Fibroblast of the conjunctiva (primary cell): Measurements from ENCODE around the gene MAG.

Experiments used
- DNase-seq: peaks from one replicate; pipeline ENCODE4 v3.0.0-alpha.2; 2010; ENCODE audit warnings: low read depth

Gene MAG

DNA sequence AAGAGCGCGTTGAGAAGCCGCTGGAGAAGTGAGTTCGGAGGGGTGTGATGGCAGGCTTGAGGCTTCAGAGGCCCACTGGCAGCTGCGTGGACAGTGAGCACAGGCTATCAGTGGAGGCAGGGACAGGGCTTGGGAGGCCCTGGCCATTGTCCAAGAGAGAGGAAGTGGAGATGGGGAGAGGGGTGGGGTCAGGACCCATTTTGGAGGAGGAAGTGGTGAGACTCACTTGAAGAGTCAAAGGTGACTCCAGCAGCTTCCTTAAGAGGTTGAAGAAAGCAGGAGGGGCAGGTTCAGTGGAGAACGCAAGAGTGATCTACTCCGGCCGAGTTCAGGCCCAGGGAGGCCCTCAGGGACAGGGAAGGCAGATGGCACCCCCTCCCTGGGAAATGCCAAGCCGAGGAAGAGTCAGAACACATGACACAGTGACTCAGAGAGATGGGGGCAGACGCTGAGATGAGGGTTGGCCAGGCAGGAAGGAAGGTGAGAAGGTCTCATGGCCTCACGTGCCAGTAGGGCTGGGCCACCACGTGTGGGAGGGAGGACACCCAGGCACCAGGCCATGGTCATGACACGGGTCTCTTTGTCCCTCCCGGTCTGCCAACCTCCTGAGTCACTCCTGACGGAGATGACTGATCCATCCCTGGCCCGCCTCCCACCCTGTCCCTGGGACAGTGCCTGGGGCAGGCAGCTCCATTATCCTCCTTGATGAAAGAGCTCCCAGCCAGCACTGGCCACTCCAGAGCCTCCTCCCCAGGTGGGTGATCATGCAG, 26.9 kb downstream of the MAG start:
- peak; percentile 13 for DNase-seq

DNA sequence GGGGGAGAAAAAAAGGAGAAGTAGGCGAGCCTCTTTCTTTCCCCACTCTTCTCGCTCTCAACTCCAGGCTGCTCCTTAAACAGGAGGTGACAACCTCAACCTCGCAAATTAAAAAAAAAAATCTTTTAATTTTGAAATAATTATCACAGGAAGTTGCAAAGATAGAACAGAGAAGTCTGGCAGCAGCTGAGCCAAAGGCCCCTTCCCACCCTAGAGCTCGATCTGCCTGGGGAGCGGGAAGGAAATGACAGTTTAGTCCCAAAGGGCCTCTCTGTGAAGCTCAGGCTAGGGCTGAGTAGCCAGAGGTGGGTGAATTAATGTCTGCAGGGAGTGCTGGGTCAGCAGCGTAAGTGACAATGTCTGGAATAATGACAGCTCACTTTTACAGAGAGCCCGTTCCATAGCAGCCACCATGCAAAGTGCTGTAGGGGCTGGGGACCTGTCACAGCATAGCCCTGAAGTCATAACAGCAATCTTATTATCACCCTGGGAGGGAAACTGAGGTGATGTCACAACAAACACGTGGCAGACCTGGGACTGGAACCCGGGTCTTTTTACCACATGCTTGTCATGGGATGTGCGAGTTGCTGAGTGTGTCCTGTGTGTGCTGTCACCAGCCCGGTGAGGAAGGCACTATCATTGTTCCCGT, 28.2 kb downstream of the MAG start:
- DNase-seq = no peak

DNA sequence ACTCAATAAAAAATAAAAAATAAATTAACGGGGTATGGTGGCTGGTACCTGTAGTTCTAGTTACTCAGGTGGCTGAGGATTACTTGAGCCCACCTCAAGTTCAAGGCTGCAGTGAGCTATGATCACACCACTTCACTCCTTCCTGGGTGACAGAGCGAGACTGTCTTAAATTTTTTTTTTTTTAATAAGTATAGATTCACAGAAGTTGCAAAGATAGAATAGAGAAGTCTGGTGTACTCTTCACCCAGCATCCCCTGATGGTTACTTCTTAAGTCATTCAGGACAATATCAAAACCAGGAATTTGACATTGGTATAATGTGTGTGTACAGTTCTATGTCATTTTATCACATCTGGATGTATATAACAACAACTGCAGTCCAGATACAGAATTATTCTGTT, 29.3 kb downstream of the MAG start:
- DNase-seq = no peak

DNA sequence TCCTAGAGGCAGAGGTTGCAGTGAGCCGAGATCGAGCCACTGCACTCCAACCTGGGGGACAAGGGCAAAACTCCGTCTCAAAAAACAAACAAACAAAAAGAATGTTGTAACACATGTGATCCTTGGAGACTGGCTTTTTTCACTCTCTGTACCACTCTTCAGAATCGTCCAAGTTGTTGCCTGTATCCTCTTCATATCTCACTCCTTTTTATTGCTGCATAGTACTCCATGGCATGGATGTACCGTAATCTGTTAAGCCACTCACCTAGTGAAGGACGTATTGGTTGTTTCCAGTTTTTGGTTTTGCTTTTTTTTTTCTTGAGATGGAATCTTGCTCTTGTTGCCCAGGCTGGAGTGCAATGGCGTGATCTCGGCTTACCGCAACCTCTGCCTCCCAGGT, 30.1 kb downstream of the MAG start:
- DNase-seq = no peak

DNA sequence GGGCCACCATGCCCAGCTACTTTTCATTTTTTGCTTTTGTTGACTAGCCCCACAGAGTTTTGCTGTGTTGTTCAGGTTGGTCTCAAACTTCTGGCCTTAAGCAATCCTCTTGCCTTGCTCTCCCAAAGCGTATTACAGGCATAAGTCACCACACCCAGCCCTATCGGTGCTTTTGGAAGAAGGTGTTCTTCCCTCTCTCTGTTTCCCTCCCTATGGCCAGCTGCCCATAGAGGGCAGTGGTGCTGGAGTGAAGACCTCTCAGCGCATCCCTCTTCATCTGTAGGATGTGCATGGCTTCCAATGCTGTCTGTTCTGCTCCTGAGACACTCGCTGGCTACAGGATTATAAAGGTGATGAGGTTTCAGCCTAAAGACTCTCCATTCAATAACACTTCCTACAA, 35.7 kb downstream of the MAG start:
- DNase-seq = no peak

DNA sequence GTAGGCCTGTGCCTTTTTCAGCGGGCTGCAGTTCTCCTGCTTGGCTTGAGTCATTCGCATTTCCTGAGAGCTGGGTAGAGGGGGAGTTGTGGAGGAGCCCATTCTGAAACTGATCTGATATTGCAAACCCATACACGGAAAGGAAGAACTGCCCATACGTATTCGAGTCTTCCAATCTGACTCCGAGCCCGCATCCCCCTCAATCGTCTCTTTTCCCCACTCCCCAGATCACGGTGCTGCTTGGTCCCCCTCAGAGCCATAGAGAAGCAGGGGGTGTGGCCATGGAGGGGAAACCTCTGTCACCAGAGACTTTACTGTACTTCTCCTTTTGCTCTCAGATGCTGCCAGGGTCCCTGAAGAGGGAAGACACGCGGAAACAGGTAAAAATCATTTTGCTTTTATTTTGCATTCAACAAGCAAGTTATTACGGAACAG, 36.9 kb downstream of the MAG start, which contains the start of gene CD22:
Gene CD22 (plus strand): TSS at position 337 of the 435 bp plus-strand sequence. CDS start 2,854 bp downstream, outside the sequence.
- no peak for DNase-seq

DNA sequence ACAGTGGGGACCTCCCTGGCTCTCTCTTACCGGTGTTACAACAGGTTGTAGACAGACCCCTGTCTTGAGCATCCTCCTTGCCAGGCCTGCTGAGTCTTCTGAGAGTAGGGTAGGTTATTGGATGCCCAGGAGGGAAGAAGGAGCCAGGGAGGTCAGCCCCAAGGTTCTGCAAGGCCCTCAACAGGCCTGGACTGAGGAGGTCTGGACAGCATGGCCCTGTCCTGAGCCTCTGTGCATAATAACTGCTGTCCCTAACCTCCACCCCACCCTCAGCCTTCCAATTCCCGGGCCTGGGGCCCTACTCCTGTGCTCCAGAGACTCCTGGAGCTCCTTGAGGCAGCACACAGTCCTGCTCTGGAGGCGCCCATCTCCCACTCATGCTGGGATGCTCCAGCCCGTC, 37.4 kb downstream of the MAG start:
- DNase-seq = no peak

DNA sequence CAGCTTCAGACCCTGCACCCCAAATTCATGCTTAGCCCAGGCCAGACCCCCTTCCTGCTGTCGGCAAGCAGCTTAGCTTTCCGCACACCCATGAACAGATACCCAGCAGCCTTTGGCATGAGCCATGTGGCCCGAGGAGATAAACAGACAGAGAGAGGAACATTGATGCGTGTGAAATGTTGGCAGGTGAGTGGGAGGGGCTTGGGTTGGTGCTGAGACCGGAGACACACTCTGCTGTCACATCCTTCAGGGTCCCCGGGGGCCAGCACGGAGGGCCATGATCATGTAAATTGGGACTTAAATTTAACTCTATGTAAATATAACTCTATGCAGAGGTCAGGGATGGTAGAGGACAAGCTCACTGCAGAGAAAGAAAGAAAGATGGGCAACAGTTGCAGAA, 38.5 kb downstream of the MAG start:
- no peak for DNase-seq

DNA sequence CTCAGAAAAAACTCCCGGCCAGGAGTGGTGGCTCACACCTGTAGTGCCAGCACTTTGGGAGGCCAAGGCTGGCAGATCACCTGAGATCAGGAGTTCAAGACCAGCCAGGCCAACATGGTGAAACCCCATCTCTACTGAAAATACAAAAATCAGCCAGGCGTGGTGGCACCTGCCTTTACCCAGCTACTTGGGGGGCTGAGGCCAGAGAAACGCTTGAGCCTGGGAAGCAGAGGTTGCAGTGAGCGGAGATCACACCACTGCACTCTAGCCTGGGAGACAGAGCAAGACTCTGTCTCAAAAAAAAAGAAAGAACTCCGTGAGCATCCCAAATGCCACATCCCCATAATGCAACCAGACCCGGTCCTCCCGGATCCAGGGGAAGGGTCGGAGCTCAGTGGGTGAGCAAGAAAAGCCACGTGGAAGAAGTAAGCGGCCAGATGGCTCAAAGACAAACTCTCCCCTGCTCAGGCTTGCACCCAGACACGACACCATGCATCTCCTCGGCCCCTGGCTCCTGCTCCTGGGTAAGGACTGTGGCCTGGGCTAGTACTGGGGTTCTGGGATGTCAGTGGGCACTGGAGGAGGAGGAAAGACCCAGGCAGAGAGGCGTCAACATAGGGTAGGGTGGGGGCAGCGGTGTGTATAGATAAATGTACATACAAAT, 39.7 kb downstream of the MAG start:
- DNase-seq = no peak

DNA sequence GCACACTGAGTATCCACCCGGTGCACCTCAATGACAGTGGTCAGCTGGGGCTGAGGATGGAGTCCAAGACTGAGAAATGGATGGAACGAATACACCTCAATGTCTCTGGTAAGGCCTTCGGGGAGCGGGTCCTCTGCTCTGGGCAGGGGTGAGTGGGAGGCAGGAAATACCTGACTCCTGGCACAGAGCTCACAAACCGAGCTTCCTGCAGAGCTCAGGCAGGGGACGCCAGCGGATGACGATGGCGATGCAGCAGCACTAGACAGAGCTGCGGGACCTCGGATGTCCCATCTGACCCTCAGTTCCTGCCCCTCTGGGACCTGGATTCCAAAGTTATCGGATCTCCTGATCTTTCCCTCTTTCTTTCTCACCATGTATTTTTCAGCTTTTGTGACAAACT, 40.9 kb downstream of the MAG start:
- DNase-seq = no peak

DNA sequence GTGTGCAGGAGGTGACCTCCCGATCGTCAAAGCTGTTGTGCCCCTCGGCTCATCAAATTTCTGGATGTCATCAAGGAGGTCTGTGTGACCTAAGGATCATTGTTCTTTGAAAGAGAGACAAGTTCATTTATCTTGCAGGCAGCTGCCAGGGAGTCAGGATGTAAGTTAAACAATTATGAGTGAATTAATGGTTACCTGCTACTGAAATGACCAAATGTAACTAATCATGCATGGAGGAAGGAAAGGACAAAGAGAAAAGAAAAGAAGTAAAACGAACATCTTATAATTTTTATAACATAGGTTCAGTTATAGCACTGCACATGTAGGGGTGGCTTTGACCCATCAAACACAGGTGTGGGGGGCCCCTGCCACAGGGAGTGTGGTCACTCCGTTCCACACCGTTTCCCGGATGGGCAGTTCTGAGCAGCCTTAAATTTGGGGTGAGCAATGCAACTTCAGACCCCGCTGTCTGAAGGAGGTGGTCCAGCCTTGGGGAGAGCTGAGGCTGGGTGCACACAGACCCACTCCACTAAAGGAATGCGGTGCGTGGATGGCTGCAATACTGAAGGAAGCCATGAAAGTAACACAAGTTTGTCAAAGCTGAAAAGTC, 42.3 kb downstream of the MAG start:
- DNase-seq = no peak

DNA sequence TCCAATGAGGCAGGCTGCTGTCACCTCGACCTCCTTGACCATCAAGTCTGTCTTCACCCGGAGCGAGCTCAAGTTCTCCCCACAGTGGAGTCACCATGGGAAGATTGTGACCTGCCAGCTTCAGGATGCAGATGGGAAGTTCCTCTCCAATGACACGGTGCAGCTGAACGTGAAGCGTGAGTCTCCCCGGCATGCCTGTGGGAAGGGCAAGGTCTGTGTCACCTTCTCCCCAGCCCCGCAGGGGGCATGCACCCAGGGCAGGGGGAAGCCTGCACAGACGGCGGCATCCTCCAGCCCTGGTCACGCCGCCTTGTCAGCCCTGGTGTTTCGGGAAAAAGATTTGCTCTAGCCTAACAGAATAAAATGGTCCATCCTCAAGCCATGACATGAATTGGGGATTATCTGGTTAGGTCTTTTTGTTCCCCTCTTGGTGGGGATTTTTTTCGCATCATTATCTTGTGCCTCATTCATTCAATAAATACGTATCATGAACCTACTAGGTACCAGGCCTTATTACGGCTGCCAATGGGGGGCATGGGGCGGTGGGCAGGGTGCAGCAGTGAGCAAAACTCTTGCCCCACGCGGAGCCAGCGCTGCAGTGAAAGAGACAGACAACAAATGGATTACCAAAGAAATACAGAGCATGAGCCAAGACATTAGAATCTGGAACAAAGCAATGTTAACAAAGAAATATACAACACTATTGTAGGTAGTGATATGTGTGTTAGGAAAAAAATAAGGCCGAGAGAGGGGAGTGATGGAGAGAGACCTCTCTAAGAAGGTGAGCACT, 44.4 kb downstream of the MAG start:
- DNase-seq = no peak

DNA sequence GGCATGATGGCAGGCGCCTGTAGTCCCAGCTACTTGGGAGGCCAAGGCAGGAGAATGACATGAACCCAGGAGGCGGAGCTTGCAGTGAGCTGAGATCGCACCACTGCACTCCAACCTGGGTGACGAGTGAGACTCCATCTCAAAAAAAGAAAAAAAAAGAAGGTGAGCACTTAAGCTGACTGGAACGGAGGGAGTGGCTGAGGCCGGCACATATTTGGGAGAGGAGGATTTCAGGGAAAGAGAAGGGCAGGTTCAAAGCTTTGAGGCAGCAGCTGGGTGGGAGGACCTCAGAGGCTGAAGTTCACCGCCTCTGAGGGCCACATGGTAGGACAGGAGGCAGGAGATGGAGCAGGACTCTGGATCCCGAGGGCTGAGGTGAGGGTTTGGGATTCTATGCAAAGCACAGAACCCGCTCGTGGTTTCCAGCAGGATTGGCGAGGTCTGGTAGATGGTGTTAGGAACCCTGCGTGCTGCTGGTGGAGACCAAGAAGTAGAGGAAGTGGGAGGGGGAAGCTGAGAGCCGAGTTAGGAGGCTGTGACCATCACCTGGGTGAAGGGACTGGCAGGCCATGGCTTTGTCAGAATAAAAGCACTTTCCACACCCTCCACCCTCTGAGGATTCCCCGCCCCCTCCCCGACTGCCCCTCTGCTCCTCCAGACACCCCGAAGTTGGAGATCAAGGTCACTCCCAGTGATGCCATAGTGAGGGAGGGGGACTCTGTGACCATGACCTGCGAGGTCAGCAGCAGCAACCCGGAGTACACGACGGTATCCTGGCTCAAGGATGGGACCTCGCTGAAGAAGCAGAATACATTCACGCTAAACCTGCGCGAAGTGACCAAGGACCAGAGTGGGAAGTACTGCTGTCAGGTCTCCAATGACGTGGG, 45.4 kb downstream of the MAG start:
- DNase-seq = no peak

DNA sequence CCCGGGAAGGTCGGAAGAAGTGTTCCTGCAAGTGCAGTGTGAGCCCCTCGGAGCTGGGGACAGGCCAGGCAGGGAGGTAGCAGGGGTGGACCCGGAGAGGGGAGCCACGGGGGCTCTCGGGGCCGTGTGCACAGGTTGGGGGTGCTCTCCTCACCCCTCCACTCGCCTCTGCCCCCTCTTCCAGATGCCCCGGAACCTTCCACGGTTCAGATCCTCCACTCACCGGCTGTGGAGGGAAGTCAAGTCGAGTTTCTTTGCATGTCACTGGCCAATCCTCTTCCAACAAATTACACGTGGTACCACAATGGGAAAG, 46.0 kb downstream of the MAG start:
- no peak for DNase-seq

DNA sequence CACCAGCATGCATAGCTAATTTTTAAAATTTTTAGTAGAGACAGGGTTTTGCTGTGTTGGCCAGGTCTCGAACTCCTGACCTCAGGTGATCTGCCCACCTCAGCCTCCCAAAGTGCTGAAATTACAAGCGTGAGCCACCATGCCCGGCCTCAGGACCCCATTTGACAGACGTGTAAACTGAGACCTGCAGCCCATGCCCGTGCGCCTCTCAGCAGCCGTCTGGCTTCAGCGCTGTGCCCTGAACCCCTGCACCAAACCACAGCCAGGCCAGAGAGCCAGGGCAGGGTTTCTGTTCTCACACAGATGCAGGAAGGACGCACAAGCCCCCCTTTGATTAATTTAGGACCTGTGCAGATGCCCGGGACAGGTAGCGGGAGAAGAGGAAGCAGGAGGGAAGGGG, 48.5 kb downstream of the MAG start:
- DNase-seq = no peak

DNA sequence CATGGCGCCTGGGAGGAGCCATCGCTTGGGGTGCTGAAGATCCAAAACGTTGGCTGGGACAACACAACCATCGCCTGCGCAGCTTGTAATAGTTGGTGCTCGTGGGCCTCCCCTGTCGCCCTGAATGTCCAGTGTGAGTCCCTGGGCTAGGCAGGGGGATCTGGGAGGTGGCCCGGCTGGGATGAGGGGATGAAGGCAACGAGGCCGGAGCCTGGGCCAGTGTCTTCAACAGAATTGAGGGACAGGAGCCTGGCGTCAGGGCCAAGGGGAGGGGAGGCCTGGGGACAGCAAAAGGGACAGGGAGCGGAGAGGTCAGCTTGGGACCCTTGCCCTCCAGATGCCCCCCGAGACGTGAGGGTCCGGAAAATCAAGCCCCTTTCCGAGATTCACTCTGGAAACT, 49.0 kb downstream of the MAG start:
- DNase-seq = no peak

DNA sequence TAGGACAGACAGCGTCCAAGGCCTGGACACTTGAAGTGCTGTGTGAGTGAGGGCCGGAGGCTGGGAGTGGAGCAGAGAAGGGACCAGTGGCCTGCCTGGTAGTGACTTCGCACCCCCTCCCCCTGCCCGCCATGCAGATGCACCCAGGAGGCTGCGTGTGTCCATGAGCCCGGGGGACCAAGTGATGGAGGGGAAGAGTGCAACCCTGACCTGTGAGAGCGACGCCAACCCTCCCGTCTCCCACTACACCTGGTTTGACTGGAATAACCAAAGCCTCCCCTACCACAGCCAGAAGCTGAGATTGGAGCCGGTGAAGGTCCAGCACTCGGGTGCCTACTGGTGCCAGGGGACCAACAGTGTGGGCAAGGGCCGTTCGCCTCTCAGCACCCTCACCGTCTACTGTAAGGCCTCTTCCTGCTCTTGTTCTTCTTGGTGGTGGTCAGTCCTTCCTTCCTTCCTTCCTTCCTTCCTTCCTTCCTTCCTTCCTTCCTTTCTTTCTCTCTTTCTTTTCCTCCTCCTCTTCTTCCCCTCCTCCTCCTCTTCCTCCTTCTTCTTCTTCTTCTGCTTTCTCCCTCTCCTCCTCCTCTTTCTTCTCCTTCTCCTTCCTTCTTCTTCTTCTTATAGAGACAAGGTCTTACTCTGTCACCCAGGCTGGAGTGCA, 49.7 kb downstream of the MAG start:
- no peak for DNase-seq

DNA sequence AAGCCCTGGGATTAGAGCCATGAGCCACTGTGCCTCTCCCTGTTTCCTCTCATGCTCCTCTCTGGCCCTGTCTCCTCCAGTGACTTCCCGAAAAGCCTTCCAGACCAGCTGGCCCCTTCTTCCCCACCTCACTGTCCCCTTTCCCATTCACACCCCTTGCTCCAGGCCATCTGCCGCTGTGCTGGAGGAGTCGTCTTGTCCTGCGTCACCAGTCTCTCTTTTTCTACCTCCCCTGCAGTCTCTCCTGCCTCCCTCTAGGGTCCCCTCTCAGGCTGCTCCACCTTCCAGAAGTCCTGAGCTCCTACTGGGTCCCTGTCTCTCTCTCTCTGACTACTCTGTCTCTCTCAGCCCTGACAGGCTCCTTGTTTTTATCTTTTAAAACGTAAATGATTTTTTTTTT, 50.5 kb downstream of the MAG start:
- no peak for DNase-seq

DNA sequence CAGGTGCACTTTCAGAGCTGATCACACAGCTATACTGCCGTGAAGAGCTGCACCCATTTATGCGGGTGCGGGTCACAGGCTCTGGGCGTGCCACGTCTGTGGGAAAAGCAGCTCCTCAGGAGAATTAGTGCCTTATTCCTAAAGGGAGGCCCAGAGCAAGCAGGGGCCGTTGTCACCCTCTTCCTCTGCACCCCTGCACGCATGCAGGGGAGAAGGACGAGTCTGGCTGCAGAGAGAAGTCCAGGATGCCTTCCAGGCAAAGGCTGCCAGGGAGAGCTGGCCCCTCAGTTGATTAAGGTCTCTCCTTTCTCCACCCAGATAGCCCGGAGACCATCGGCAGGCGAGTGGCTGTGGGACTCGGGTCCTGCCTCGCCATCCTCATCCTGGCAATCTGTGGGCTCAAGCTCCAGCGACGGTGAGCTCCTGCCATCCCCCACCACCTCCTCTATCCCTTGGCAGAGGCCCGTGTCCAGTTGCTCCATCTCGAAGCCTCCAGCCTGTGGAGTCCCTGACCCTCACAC, 52.6 kb downstream of the MAG start:
- DNase-seq = no peak

DNA sequence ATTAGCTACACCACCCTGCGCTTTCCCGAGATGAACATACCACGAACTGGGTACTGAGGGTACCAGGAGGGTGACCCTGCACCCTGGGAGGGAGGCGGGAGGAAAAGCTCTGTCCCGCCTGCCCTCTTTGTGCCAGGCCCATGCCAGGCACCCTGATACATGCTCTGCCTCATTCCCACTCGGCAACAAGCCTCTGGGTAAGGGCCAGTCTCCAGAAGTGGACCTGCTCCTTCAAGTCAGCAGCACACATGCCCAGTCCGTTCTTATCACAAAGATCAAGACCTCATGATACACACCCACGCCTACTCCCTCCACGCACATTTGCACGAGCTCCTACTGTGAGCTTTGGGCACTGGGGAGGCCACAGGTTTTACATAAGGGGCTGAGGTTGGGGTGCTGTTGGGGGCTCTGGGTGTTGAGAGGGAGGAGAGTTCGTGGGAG, 53.7 kb downstream of the MAG start:
- DNase-seq = no peak
